CD14-positive monocyte (primary cell): ENCODE results near the gene MSLN. TPM values are rescaled to one million over a fixed set of nuclear protein-coding genes. Genes with fewer than 3 reads are reported as not detected.
"Not testable (repeated sequence)": the region's sequence is repeated elsewhere in the genome, so short reads cannot be mapped to it uniquely, and the experiment has no call there.

Experiments used
- DNase-seq, 3 donors: peaks; one replicate each; pipeline ENCODE4 v3.0.0-alpha.2; 2011 to 2022
- H2AFZ ChIP-seq: 2 replicates; pipeline ENCODE4 v1.6.0; 2012; ENCODE audit warnings: mild to moderate bottlenecking, low read depth, low read length, inconsistent platforms; ENCODE audit not compliant: insufficient read depth, poor library complexity, severe bottlenecking
- H3K27ac ChIP-seq, 2 donors: 1 replicate in 1 of 2; 2 replicates in 1 of 2; pipeline ENCODE4 v1.5.1; 2012 to 2013; ENCODE audit warnings: low read length in 2 of 2, control low read depth in 1 of 2, inconsistent platforms in 1 of 2, low read depth in 1 of 2, mild to moderate bottlenecking in 1 of 2
- H3K27me3 ChIP-seq, 2 donors: one replicate each; pipeline versions ENCODE4 v1.6.0 to v1.6.1; 2011 to 2013; ENCODE audit warnings: low read length in 2 of 2; ENCODE audit not compliant: control insufficient read depth in 2 of 2, insufficient read depth in 2 of 2
- H3K36me3 ChIP-seq, 2 donors: replicated peaks in 1 of 2; 1 replicate in 1 of 2; 2 replicates in 1 of 2; pipeline versions ENCODE4 v1.5.1 to v1.6.1; 2012 to 2013; ENCODE audit warnings: low read length in 2 of 2, control low read depth in 1 of 2, inconsistent platforms in 1 of 2, mild to moderate bottlenecking in 1 of 2; ENCODE audit not compliant: insufficient read depth in 2 of 2, control insufficient read depth in 1 of 2
- H3K4me1 ChIP-seq, 2 donors: 1 replicate in 1 of 2; 2 replicates in 1 of 2; pipeline versions ENCODE4 v1.5.1 to v1.6.1; 2012 to 2013; ENCODE audit warnings: low read length in 2 of 2, control low read depth in 1 of 2, inconsistent platforms in 1 of 2, mild to moderate bottlenecking in 1 of 2, moderate library complexity in 1 of 2; ENCODE audit not compliant: insufficient read depth in 2 of 2, control insufficient read depth in 1 of 2
- H3K4me2 ChIP-seq: replicated peaks from 2 replicates; pipeline ENCODE3; 2012; ENCODE audit warnings: low read length, moderate library complexity, mild to moderate bottlenecking; ENCODE audit not compliant: poor library complexity, severe bottlenecking; ENCODE audit errors: extremely low read depth
- H3K4me3 ChIP-seq, 3 experiments: fragments of 200-600 bp in 1 of 3; sonication (generic) in 1 of 3; replicated peaks in 1 of 3; 1 replicate in 2 of 3; 2 replicates in 1 of 3; pipeline ENCODE4 v1.5.1; 2011 to 2013; ENCODE audit warnings: low read length in 3 of 3, mild to moderate bottlenecking in 3 of 3, control low read depth in 2 of 3, low read depth in 2 of 3, inconsistent platforms in 1 of 3, moderate library complexity in 1 of 3
- H3K79me2 ChIP-seq: 2 replicates; pipeline ENCODE4 v1.6.0; 2012; ENCODE audit warnings: mild to moderate bottlenecking, control low read depth, inconsistent platforms, low read length, moderate library complexity; ENCODE audit not compliant: insufficient read depth
- H3K9ac ChIP-seq: 2 replicates; pipeline ENCODE4 v1.6.0; 2017; ENCODE audit warnings: low read length, mild to moderate bottlenecking; ENCODE audit not compliant: insufficient read depth, poor library complexity, severe bottlenecking
- H3K9me3 ChIP-seq, 2 donors: replicated peaks in 1 of 2; 1 replicate in 1 of 2; 2 replicates in 1 of 2; pipeline versions ENCODE4 v1.5.1 to v1.6.1; 2012 to 2013; ENCODE audit warnings: low read length in 2 of 2, control low read depth in 1 of 2; ENCODE audit not compliant: control insufficient read depth in 1 of 2, insufficient read depth in 1 of 2
- H4K20me1 ChIP-seq: 2 replicates; pipeline ENCODE4 v1.6.0; 2012; ENCODE audit warnings: mild to moderate bottlenecking, low read length, control low read depth, moderate library complexity; ENCODE audit not compliant: insufficient read depth
- H3K27ac Mint-ChIP-seq, 7 donors: one replicate each; pipeline ENCODE4 v1.8.0; 2020; ENCODE audit warnings: mild to moderate bottlenecking in 7 of 7, mixed read lengths in 7 of 7, moderate library complexity in 6 of 7, inconsistent platforms in 2 of 7
- H3K27me3 Mint-ChIP-seq, 3 donors: one replicate each; pipeline ENCODE4 v1.8.0; 2021 to 2022; ENCODE audit warnings: low read depth in 3 of 3, mild to moderate bottlenecking in 3 of 3, mixed read lengths in 3 of 3, moderate library complexity in 3 of 3, inconsistent platforms in 1 of 3
- H3K36me3 Mint-ChIP-seq, 2 donors: one replicate each; pipeline ENCODE4 v1.8.0; 2020; ENCODE audit warnings: mixed read lengths in 2 of 2, inconsistent platforms in 1 of 2, mild to moderate bottlenecking in 1 of 2
- H3K4me1 Mint-ChIP-seq: one replicate; pipeline ENCODE4 v1.8.0; 2020; ENCODE audit warnings: mild to moderate bottlenecking, mixed read lengths
- H3K4me3 Mint-ChIP-seq, 2 donors: one replicate each; pipeline ENCODE4 v1.8.0; 2020; ENCODE audit warnings: mild to moderate bottlenecking in 2 of 2, mixed read lengths in 2 of 2, moderate library complexity in 1 of 2
- H3K9me3 Mint-ChIP-seq, 7 donors: one replicate each; pipeline ENCODE4 v1.8.0; 2020 to 2022; ENCODE audit warnings: mixed read lengths in 7 of 7, mild to moderate bottlenecking in 6 of 7, moderate library complexity in 6 of 7, inconsistent platforms in 2 of 7
- WGBS: methylation state at CpG from one replicate; pipeline ENCODE4 v1.1.5; 2013; ENCODE audit warnings: missing lambda C conversion rate; ENCODE audit not compliant: insufficient coverage; 5-methylcytosine and 5-hydroxymethylcytosine counted together
- intact Hi-C, 2 donors: fragments of 100-400 bp; cut with micrococcal nuclease; formaldehyde crosslinking; loops; one replicate each; pipeline versions ENCODE4 v1.15.0 to v1.15.1; 2023
- polyA plus RNA-seq, 3 donors: library from polyadenylated mRNA; depleted of rRNA in 1 of 3; unstranded in 2 of 3; stranded (reverse) in 1 of 3; fragments of 300-500 nt in 2 of 3; fragments of >200 nt in 1 of 3; fragmentation: Illumina TruSeq in 2 of 3; gene quantifications; 1 replicate in 2 of 3; 2 replicates in 1 of 3; pipeline ENCODE4 v1.2.3, GENCODE V29; 2012 to 2021
- TF ChIP-seq, protein P1 (sequence below): fragments of 200-600 bp; IDR thresholded peaks from one replicate; pipeline ENCODE4 v1.8.0; 2022; ENCODE audit warnings: antibody characterized with exemption, mild to moderate bottlenecking

Gene MSLN
- polyA plus RNA-seq, 3 donors = 0.07 to 0.29 TPM; not detected in 1

DNA sequence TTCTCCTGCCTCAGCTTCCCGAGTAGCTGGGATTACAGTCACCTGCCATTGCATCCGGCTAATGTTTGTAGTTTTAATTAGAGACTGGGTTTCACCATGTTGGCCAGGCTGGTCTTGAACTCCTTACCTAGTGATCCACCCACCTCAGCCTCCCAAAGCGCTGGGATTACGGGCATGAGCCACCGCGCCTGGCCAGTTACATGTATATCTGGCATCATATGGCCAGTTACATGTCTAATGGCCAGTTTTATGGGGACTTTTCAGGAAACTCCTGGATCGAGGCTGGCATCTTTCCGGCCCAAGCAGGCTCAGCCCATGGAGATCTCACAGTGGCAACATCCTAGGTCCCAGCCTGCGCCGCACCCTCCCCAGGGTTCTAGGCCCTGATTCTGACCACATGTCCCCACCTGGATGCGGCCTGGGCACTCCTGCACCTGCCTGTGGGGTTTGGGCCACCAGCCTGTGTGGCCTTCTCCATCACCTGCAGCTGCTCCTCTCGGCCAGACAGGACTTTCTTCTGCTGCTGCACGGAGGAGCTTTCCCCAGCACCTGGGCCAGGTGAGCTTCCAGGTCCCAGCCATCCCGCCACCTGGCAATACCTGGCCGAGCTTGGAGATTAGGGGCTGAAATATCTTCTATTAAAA, 18.4 kb upstream of the MSLN start:
- peaks cover 10 to 12% of the 10 kb centered on the region in 2 donors for H3K36me3 ChIP-seq
- Mint-ChIP-seq H3K36me3 (peaks cover 10 to 25% of the 10 kb centered on the region in 2 donors), H3K27me3 (peaks cover 0 to 1% (median 0%) of the 10 kb centered on the region in 3 donors), H3K9me3 (no peaks in the 10 kb centered on the region), H3K4me3 (no peak overlapping the region), H3K27ac (no peak overlapping the region), H3K4me1 (peaks cover 16% of the 10 kb centered on the region)
- no peak overlapping the region for H3K4me3 ChIP-seq
- no peak overlapping the region for H3K27ac ChIP-seq
- TF ChIP-seq, protein P1, sequence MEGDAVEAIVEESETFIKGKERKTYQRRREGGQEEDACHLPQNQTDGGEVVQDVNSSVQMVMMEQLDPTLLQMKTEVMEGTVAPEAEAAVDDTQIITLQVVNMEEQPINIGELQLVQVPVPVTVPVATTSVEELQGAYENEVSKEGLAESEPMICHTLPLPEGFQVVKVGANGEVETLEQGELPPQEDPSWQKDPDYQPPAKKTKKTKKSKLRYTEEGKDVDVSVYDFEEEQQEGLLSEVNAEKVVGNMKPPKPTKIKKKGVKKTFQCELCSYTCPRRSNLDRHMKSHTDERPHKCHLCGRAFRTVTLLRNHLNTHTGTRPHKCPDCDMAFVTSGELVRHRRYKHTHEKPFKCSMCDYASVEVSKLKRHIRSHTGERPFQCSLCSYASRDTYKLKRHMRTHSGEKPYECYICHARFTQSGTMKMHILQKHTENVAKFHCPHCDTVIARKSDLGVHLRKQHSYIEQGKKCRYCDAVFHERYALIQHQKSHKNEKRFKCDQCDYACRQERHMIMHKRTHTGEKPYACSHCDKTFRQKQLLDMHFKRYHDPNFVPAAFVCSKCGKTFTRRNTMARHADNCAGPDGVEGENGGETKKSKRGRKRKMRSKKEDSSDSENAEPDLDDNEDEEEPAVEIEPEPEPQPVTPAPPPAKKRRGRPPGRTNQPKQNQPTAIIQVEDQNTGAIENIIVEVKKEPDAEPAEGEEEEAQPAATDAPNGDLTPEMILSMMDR = no peak
- no peak overlapping the region for H2AFZ ChIP-seq
- peaks cover 12% of the 10 kb centered on the region for H3K79me2 ChIP-seq
- no peak for DNase-seq
- peaks cover 14 to 17% of the 10 kb centered on the region in 2 donors for H3K4me1 ChIP-seq
- 98% methylated on average over 9 of the region's 15 CpGs for WGBS
- H3K9ac ChIP-seq = no peak overlapping the region
- intact Hi-C loops = no loop called here
- no peak overlapping the region for H3K4me2 ChIP-seq
- H3K27me3 ChIP-seq = no peaks in the 10 kb centered on the region
- peaks cover 5% of the 10 kb centered on the region for H4K20me1 ChIP-seq
- no peaks in the 10 kb centered on the region for H3K9me3 ChIP-seq

DNA sequence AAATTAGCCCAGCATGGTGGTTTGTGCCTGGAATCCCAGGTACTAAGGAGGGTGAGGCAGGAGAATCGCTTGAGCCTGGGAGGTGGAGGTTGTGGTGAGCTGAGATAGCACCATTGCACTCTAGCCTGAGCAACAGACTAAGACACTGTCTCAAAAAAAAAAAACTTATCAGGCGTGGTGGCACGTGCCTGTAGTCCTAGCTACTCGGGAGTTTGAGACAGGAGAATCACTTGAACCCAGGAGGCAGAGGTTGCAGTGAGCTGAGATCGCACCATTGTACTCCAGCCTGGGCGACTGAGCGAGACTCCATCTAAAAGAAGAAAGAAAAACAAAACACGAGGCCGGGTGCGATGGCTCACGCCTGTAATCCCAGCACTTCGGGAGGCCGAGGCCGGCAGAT, 17.6 kb upstream of the MSLN start:
- intact Hi-C loops, H3K27me3 ChIP-seq, H3K9ac ChIP-seq, H3K36me3 ChIP-seq, H2AFZ ChIP-seq, H3K27me3 Mint-ChIP-seq, DNase-seq, H3K4me2 ChIP-seq, H3K4me3 Mint-ChIP-seq, H4K20me1 ChIP-seq, H3K4me3 ChIP-seq, H3K9me3 ChIP-seq, H3K9me3 Mint-ChIP-seq, H3K27ac ChIP-seq: not testable (repeated sequence)
- H3K79me2 ChIP-seq = peaks cover 12% of the 10 kb centered on the region
- Mint-ChIP-seq H3K36me3 (peaks cover 5 to 17% of the 10 kb centered on the region in 2 donors), H3K4me1 (peaks cover 16% of the 10 kb centered on the region), H3K27ac (peak overlapping the region in 1 of 7 donors; percentile 57)
- WGBS = 89% methylated on average over 6 of the region's 14 CpGs
- H3K4me1 ChIP-seq = peaks cover 14 to 17% of the 10 kb centered on the region in 2 donors
